ENCODE data around the gene CDH16.

Gene CDH16

DNA sequence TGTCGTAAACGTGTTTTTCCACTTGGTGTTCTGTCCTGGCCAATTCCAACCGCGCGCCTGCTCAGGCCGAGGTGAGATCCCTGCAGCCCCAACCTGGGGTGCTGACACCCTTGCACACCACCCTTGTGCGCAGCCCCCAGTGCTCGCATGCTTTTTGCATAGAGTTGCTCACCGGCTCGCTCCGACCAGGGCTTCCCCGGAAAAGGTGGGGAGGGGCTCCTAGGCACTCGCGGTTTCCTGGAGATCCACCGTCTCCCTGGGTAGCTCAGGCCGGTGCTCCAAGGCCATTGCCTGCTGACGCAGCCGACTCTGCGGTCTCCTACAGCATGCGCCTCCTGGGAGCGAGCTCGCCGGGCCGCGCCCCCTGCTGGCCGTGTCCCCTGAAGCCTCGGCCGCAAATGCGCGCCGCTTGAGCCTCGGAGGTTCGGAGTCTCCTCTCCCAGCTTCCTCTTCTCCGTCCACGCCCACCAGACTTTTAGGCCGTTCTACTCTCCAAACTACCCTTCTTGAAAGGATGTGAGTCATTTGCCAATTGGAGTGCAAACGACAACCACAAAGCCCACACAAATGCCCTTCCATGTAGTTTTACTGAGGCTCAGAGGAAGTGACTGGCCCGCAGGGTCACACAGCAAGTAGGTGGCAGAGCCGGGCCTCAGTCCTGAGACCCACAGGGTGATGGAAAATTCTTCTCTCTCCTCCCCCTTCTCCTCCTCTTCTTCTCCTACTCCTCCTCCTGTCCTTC lies 45.6 kb downstream of the CDH16 start (continued):
- TF ChIP-seq ZNF416 (tag by site-specific recombination; IDR thresholded peaks at IDR 0.05), result no peak
- TF ChIP-seq ZNF211 (tag by site-specific recombination; IDR thresholded peaks at IDR 0.05; ENCODE audit: low read depth), result no peak
- no peak for TF ChIP-seq ZNF140 (tag by site-specific recombination; IDR thresholded peaks at IDR 0.05)
- TF ChIP-seq ZNF549 (tag by site-specific recombination; IDR thresholded peaks at IDR 0.05), result no peak
- TF ChIP-seq KLF10 (tag by site-specific recombination; IDR thresholded peaks at IDR 0.05), result 0 out of 2 replicates have a peak, but pooled peaks have one; percentile 24
- TF ChIP-seq, protein P1, sequence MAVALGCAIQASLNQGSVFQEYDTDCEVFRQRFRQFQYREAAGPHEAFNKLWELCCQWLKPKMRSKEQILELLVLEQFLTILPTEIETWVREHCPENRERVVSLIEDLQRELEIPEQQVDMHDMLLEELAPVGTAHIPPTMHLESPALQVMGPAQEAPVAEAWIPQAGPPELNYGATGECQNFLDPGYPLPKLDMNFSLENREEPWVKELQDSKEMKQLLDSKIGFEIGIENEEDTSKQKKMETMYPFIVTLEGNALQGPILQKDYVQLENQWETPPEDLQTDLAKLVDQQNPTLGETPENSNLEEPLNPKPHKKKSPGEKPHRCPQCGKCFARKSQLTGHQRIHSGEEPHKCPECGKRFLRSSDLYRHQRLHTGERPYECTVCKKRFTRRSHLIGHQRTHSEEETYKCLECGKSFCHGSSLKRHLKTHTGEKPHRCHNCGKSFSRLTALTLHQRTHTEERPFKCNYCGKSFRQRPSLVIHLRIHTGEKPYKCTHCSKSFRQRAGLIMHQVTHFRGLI (tag by site-specific recombination; IDR thresholded peaks at IDR 0.05), result peak; percentile 33; the same call in 1 of the 2 replicates
- TF ChIP-seq, protein P2, sequence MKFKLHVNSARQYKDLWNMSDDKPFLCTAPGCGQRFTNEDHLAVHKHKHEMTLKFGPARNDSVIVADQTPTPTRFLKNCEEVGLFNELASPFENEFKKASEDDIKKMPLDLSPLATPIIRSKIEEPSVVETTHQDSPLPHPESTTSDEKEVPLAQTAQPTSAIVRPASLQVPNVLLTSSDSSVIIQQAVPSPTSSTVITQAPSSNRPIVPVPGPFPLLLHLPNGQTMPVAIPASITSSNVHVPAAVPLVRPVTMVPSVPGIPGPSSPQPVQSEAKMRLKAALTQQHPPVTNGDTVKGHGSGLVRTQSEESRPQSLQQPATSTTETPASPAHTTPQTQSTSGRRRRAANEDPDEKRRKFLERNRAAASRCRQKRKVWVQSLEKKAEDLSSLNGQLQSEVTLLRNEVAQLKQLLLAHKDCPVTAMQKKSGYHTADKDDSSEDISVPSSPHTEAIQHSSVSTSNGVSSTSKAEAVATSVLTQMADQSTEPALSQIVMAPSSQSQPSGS (tag by site-specific recombination; IDR thresholded peaks at IDR 0.05; ENCODE audit: low read depth), result no peak
- TF ChIP-seq ZNF530 (tag by site-specific recombination; IDR thresholded peaks at IDR 0.05; ENCODE audit: low read depth), result no peak
- TF ChIP-seq ZNF626 (tag by site-specific recombination; IDR thresholded peaks at IDR 0.05), result no peak
- no peak for TF ChIP-seq ZNF138 (tag by site-specific recombination; IDR thresholded peaks at IDR 0.05; ENCODE audit: borderline replicate concordance)
- peak; percentile 43; the same call in 1 of the 2 replicates for TF ChIP-seq ZNF843 (tag by site-specific recombination; IDR thresholded peaks at IDR 0.05)
- TF ChIP-seq TRIM28 (IDR thresholded peaks at IDR 0.05; ENCODE audit: borderline replicate concordance, low read length), result peak; percentile 76; the same call in 1 of the 2 replicates
- TF ChIP-seq ZNF114 (tag by site-specific recombination; IDR thresholded peaks at IDR 0.05), result no peak
- no peak for TF ChIP-seq HOXA7 (CRISPR knock-in tag; IDR thresholded peaks at IDR 0.05; ENCODE audit: borderline replicate concordance)
- peak; percentile 25; the same call in 1 of the 2 replicates for TF ChIP-seq KLF1 (tag by site-specific recombination; IDR thresholded peaks at IDR 0.05)
- no peak for TF ChIP-seq ZNF391 (tag by site-specific recombination; IDR thresholded peaks at IDR 0.05; ENCODE audit: borderline replicate concordance, low read depth)
- no peak for TF ChIP-seq ZNF544 (tag by site-specific recombination; IDR thresholded peaks at IDR 0.05)
- TF ChIP-seq, protein P3, sequence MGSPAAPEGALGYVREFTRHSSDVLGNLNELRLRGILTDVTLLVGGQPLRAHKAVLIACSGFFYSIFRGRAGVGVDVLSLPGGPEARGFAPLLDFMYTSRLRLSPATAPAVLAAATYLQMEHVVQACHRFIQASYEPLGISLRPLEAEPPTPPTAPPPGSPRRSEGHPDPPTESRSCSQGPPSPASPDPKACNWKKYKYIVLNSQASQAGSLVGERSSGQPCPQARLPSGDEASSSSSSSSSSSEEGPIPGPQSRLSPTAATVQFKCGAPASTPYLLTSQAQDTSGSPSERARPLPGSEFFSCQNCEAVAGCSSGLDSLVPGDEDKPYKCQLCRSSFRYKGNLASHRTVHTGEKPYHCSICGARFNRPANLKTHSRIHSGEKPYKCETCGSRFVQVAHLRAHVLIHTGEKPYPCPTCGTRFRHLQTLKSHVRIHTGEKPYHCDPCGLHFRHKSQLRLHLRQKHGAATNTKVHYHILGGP (tag by site-specific recombination; IDR thresholded peaks at IDR 0.05), result peak; percentile 54; the same call in 1 of the 2 replicates
- TF ChIP-seq SCRT1 (tag by site-specific recombination; IDR thresholded peaks at IDR 0.05; ENCODE audit: borderline replicate concordance), result no peak
- TF ChIP-seq ZNF664 (tag by site-specific recombination; IDR thresholded peaks at IDR 0.05), result no peak
- TF ChIP-seq ZFP41 (tag by site-specific recombination; IDR thresholded peaks at IDR 0.05; ENCODE audit: borderline replicate concordance), result no peak
- peak; percentile 60 for TF ChIP-seq ZNF341 (tag by site-specific recombination; IDR thresholded peaks at IDR 0.05; ENCODE audit: low read depth)
- TF ChIP-seq ZNF621 (tag by site-specific recombination; IDR thresholded peaks at IDR 0.05), result no peak
- TF ChIP-seq ZXDB (tag by site-specific recombination; IDR thresholded peaks at IDR 0.05), result peak; percentile 59; the same call in 1 of the 2 replicates
- TF ChIP-seq, protein P4, sequence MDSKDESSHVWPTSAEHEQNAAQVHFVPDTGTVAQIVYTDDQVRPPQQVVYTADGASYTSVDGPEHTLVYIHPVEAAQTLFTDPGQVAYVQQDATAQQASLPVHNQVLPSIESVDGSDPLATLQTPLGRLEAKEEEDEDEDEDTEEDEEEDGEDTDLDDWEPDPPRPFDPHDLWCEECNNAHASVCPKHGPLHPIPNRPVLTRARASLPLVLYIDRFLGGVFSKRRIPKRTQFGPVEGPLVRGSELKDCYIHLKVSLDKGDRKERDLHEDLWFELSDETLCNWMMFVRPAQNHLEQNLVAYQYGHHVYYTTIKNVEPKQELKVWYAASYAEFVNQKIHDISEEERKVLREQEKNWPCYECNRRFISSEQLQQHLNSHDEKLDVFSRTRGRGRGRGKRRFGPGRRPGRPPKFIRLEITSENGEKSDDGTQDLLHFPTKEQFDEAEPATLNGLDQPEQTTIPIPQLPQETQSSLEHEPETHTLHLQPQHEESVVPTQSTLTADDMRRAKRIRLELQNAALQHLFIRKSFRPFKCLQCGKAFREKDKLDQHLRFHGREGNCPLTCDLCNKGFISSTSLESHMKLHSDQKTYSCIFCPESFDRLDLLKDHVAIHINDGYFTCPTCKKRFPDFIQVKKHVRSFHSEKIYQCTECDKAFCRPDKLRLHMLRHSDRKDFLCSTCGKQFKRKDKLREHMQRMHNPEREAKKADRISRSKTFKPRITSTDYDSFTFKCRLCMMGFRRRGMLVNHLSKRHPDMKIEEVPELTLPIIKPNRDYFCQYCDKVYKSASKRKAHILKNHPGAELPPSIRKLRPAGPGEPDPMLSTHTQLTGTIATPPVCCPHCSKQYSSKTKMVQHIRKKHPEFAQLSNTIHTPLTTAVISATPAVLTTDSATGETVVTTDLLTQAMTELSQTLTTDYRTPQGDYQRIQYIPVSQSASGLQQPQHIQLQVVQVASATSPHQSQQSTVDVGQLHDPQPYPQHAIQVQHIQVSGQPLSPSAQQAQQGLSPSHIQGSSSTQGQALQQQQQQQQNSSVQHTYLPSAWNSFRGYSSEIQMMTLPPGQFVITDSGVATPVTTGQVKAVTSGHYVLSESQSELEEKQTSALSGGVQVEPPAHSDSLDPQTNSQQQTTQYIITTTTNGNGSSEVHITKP (tag by site-specific recombination; IDR thresholded peaks at IDR 0.05), result peak; percentile 90
- no peak for TF ChIP-seq ZNF426 (tag by site-specific recombination; IDR thresholded peaks at IDR 0.05)
- TF ChIP-seq MEIS1 (CRISPR knock-in tag; IDR thresholded peaks at IDR 0.05; ENCODE audit: borderline replicate concordance), result no peak
- TF ChIP-seq, protein P5, sequence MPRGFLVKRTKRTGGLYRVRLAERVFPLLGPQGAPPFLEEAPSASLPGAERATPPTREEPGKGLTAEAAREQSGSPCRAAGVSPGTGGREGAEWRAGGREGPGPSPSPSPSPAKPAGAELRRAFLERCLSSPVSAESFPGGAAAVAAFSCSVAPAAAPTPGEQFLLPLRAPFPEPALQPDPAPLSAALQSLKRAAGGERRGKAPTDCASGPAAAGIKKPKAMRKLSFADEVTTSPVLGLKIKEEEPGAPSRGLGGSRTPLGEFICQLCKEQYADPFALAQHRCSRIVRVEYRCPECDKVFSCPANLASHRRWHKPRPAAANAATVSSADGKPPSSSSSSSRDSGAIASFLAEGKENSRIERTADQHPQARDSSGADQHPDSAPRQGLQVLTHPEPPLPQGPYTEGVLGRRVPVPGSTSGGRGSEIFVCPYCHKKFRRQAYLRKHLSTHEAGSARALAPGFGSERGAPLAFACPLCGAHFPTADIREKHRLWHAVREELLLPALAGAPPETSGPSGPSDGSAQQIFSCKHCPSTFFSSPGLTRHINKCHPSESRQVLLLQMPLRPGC (tag by site-specific recombination; IDR thresholded peaks at IDR 0.05), result no peak
- peak; percentile 27; the same call in 1 of the 2 replicates for TF ChIP-seq ZNF654 (tag by site-specific recombination; IDR thresholded peaks at IDR 0.05; ENCODE audit: low read depth)
- TF ChIP-seq KLF8 (tag by site-specific recombination; IDR thresholded peaks at IDR 0.05), result no peak
- peak; percentile 86 for TF ChIP-seq KLF16 (tag by site-specific recombination; IDR thresholded peaks at IDR 0.05)

Data from HEK293 (cell line).